ENCODE measurements around the gene SAMM50. TPM values are rescaled to one million over a fixed set of nuclear protein-coding genes. Genes with fewer than 3 reads are reported as not detected.
A peak's percentile ranks its signal among the peaks of the same experiment; 100 is the strongest.

Gene SAMM50
- total and polyA plus RNA-seq, 2 donors (not counting 3 experiments of a cell fraction or from before 2014, with no cell fraction given), result 42.9 to 56.2 TPM

DNA sequence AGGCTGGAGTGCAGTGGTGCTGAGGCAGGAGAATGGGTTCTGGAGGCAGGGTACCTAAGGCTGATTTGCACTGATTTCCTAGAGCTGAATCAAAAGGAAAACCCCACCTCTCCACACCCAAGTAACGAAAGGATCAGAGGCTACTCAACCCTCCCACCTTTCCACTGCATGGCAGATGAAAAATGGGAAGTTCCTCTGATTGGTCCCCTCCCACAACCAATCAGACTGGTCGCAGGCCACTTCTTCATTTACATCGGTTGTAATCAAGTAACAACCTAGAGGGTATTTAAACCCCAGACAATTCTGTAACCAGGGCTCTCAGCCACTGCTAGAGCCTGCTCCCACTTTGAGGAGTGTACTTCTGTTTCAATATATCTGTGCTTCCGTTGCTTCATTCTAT is 50.3 kb downstream of the SAMM50 start:
- H4K20me1 ChIP-seq (replicated peaks; ENCODE audit: control insufficient read depth, extremely low read depth, insufficient read depth, low read length), result no peaks in the 10 kb centered on the region
- H3K9ac ChIP-seq (replicated peaks; ENCODE audit: extremely low read depth, insufficient read depth, low read length), result no peak overlapping the region
- no peak overlapping the region for H3K4me3 ChIP-seq (replicated peaks in 1 of 3; ENCODE audit: insufficient read depth in 1 of 3, low read depth in 1 of 3, low read length in 3 of 3)
- no peaks in the 10 kb centered on the region for H3K27me3 ChIP-seq (ENCODE audit: control insufficient read depth in 2 of 2, insufficient read depth in 2 of 2, low read length in 2 of 2)
- ChIA-PET POLR2A (no interaction called here), CTCF (interaction anchor here (2.0 to 5.3 kb wide), 4 partner anchors 22 to 82 kb away, joined by 7 to 111 read pairs (median 30); no protein-coding TSS in a partner anchor)
- H3K4me2 ChIP-seq (ENCODE audit: insufficient read depth, low read length), result no peak overlapping the region
- no peaks in the 10 kb centered on the region for H3K36me3 ChIP-seq (ENCODE audit: control insufficient read depth in 2 of 2, extremely low read depth in 1 of 2, insufficient read depth in 2 of 2, low read length in 2 of 2)
- no peak overlapping the region for H3K27ac ChIP-seq (ENCODE audit: insufficient read depth, low read depth, low read length)
- H2AFZ ChIP-seq (ENCODE audit: low read depth, low read length), result no peak overlapping the region
- dilution Hi-C loops (cut with MboI; ENCODE audit: extremely low pct_ligation_motif_present, low sequenced_read_pairs) (no loop called here), intact Hi-C loops (cut with micrococcal nuclease) (no loop called here)
- peak; percentile 21 for FAIRE-seq
- H3K9me3 ChIP-seq (replicated peaks; ENCODE audit: control insufficient read depth, insufficient read depth, low read length), result no peaks in the 10 kb centered on the region
- DNase-seq (ENCODE audit: low read depth, low spot score), result no peak
- BruUV-seq (replicated peaks), result no TSS peak
- H3K4me1 ChIP-seq (ENCODE audit: control insufficient read depth, extremely low read depth, insufficient read depth, low read length), result peaks cover 14% of the 10 kb centered on the region
- TF ChIP-seq EZH2 (IDR thresholded peaks at IDR 0.05; ENCODE audit: borderline replicate concordance, low read depth, low read length, severe bottlenecking) (no peak), JUN (IDR thresholded peaks at IDR 0.05; ENCODE audit: borderline replicate concordance, insufficient read depth, insufficient read length, low read depth) (no peak)
- no peaks in the 10 kb centered on the region for H3K9me1 ChIP-seq (replicated peaks; ENCODE audit: control insufficient read depth, extremely low read depth, insufficient read depth, low read length)
- no peaks in the 10 kb centered on the region for H3K79me2 ChIP-seq (ENCODE audit: control insufficient read depth, insufficient read depth, low read length)

DNA sequence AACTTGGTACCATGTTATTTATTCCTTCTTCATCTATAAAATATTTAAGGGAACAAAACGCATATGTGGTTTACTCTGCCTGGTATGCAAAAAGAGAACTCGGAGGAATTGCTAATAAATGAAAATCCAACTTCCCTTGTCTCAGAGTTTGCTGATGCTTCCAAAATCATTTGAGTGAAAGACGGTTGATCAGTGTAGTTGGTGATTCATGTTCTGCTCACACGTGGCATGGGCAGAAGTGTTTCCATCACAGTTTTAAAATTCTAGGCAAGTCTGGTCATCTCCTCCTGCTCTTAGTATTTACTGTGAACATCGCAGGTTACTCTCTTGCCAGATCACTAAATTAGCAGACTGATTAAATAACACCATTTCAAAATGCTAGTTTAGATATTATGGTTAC is 56.9 kb downstream of the SAMM50 start:
- Histone ChIP-seq H3K4me2 (ENCODE audit: insufficient read depth, low read length) (no peak overlapping the region), H3K9me1 (replicated peaks; ENCODE audit: control insufficient read depth, extremely low read depth, insufficient read depth, low read length) (no peaks in the 10 kb centered on the region), H3K9ac (replicated peaks; ENCODE audit: extremely low read depth, insufficient read depth, low read length) (no peak overlapping the region), H3K36me3 (ENCODE audit: control insufficient read depth in 2 of 2, extremely low read depth in 1 of 2, insufficient read depth in 2 of 2, low read length in 2 of 2) (no peaks in the 10 kb centered on the region), H3K27me3 (ENCODE audit: control insufficient read depth in 2 of 2, insufficient read depth in 2 of 2, low read length in 2 of 2) (no peaks in the 10 kb centered on the region), H2AFZ (ENCODE audit: low read depth, low read length) (no peak overlapping the region), H3K79me2 (ENCODE audit: control insufficient read depth, insufficient read depth, low read length) (no peaks in the 10 kb centered on the region), H3K9me3 (replicated peaks; ENCODE audit: control insufficient read depth, insufficient read depth, low read length) (no peaks in the 10 kb centered on the region), H3K4me3 (replicated peaks in 1 of 3; ENCODE audit: insufficient read depth in 1 of 3, low read depth in 1 of 3, low read length in 3 of 3) (no peak overlapping the region), H3K27ac (ENCODE audit: insufficient read depth, low read depth, low read length) (no peak overlapping the region), H4K20me1 (replicated peaks; ENCODE audit: control insufficient read depth, extremely low read depth, insufficient read depth, low read length) (no peaks in the 10 kb centered on the region), H3K4me1 (ENCODE audit: control insufficient read depth, extremely low read depth, insufficient read depth, low read length) (no peaks in the 10 kb centered on the region)
- TF ChIP-seq POLR2A (IDR thresholded peaks at IDR 0.05; ENCODE audit: low read depth, low read length) (no peak), EZH2 (IDR thresholded peaks at IDR 0.05; ENCODE audit: borderline replicate concordance, low read depth, low read length, severe bottlenecking) (no peak), MYC (IDR thresholded peaks at IDR 0.05; ENCODE audit: low read depth, low read length) (no peak), POLR2AphosphoS5 (IDR thresholded peaks at IDR 0.05; ENCODE audit: insufficient read depth, low read depth, low read length) (no peak), FOS (IDR thresholded peaks at IDR 0.05; ENCODE audit: borderline replicate concordance, insufficient read depth, low read length) (no peak), JUN (IDR thresholded peaks at IDR 0.05; ENCODE audit: borderline replicate concordance, insufficient read depth, insufficient read length, low read depth) (no peak), GATA2 (IDR thresholded peaks at IDR 0.05; ENCODE audit: insufficient read depth, insufficient read length, low read depth, low read length) (no peak)
- TF ChIP-seq, protein P1, sequence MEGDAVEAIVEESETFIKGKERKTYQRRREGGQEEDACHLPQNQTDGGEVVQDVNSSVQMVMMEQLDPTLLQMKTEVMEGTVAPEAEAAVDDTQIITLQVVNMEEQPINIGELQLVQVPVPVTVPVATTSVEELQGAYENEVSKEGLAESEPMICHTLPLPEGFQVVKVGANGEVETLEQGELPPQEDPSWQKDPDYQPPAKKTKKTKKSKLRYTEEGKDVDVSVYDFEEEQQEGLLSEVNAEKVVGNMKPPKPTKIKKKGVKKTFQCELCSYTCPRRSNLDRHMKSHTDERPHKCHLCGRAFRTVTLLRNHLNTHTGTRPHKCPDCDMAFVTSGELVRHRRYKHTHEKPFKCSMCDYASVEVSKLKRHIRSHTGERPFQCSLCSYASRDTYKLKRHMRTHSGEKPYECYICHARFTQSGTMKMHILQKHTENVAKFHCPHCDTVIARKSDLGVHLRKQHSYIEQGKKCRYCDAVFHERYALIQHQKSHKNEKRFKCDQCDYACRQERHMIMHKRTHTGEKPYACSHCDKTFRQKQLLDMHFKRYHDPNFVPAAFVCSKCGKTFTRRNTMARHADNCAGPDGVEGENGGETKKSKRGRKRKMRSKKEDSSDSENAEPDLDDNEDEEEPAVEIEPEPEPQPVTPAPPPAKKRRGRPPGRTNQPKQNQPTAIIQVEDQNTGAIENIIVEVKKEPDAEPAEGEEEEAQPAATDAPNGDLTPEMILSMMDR (IDR thresholded peaks at IDR 0.05; ENCODE audit: extremely low read depth in 1 of 2, insufficient read depth in 1 of 2, low read depth in 1 of 2, low read length in 2 of 2), result no peak
- TF ChIP-seq, protein P2, sequence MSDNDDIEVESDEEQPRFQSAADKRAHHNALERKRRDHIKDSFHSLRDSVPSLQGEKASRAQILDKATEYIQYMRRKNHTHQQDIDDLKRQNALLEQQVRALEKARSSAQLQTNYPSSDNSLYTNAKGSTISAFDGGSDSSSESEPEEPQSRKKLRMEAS (IDR thresholded peaks at IDR 0.05; ENCODE audit: insufficient read depth, insufficient read length), result no peak
- ChIA-PET POLR2A (no interaction called here), CTCF (interaction anchor here (0.6 to 1.3 kb wide), 3 partner anchors 19 to 1085 kb away, joined by 3 read pairs; no protein-coding TSS in a partner anchor)
- dilution Hi-C loops (cut with MboI; ENCODE audit: extremely low pct_ligation_motif_present, low sequenced_read_pairs) (no loop called here), intact Hi-C loops (cut with micrococcal nuclease) (no loop called here)
- FAIRE-seq, result no peak
- DNase-seq (ENCODE audit: low read depth, low spot score), result no peak
- BruUV-seq (replicated peaks), result no TSS peak

Data from endothelial cell of umbilical vein (primary cell).